ENCODE measurements around the gene INPP4B.

INPP4B gene

DNA sequence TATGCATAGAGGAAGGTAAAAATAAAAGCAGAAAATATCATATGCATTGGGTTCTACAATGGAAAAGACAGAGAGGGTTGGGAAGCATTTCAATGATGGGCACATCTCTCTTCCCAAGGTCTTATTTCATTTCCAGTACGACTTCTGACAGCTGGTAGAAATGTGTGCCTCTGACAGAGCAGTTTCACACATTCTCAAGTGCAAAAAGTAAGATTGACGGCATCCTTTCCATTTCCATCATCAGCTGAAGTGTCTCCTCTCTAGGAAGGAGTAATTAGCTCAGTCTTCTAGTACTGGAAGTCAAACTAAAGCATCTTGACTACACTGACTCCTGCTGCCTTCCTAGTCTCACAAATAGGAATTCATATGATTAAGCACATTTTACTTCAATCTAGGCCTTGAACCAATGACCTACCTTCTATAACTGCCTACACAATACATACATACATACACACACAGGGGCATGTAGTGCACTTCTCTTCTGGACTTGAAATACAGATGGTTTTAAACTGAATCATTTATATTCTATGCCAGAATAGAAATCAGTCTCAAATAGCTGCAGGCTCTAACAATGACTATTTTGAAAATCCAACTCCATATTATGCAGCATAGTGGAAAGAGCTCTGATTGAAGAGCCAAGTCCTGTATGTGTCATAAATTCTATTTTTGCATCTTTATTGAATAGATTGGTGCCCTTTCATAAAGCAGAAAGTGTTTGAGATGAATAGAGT lies 473.4 kb downstream of the INPP4B start:
- no peak for DNase-seq (ENCODE audit: low spot score)

DNA sequence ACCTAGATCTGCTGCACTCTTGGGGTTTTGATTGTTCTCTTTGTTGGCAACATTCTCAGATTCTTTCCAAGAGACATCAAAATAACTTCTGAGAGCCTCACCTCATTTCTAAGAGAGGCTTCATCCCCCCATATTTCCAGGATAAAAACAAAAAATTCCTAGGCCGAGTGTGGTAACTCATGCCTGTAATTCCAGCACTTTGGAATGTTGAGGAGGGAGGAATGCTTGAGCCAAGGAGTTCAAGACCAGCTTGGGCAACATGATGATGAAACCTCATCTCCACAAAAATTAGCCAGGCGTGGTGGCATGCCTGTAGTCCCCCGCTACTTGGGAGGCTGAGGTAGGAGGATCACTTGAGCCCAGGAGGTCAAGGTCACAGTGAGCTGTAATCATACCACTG lies 477.0 kb downstream of the INPP4B start:
- no peak for DNase-seq (ENCODE audit: low spot score)

DNA sequence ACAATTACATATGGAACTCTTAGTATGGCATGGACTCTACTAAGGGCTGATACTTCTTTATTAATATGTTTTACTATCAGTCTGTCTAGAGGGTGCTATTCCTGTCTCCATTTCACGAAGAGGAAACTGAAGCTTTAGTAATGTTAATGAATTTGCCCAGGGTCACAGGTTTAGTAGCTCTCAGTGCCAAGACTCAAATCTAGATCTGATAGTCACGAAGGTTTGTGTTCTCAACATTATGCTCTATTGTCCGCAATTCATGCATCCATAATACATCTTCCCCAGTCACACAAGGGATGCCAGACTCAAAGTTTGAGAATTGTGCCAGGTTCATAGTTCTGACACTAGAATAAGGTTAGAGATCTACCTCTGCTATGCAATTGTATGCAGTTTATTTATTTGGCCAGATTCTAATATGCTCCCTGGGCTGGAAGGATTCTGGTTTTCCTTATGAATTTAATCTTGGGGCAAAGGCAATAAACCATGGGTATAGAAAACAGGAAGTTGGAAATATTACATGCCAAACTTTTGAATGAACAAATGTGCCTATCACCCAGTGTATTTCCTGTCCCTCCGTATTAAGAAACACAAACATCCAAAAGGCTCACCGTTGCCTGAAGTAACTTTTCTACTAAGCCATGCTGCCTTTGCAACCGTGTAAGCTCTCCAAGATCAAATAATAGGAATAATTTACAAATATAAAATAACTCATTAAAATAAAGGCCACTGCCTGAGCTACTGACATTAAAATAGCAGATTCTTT lies 478.5 kb downstream of the INPP4B start:
- DNase-seq (ENCODE audit: low spot score): no peak

DNA sequence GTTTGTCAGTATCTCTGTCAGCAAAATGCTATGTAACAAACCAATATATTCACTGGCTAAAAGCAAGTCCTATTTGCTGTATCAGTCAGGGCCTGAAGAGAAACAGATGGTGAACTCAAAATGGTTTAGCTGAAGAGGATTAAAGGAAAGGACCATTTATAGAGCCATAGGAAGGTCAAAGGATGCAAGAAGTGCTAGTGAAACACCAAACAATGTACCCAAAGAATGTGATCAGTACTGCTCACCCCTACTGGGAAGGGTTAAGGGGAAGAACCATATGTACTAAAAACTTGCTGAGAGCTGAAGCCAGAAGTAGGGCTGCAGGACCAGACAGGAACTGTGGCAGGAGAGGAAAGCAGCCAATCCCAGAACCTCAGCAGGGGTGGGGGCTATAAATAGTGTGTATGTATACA lies 479.3 kb downstream of the INPP4B start:
- no peak for DNase-seq (ENCODE audit: low spot score)

DNA sequence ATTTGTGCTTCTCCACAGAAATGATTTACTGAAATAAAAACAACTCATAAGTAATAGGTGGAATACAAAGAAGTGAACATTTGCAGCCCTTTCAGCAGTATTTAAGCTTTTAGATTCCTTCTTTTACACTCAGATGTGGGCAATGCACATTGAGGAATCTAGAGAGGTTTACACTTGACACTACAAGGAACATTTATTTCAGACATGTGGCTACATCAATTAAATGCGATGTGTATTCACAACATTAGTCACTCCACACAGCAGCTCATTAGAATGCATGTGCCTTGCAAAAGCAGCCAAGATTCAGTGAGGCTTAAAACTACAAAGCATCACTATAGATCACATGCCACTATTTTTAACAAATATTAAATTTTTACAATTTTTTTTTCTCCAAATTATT lies 480.7 kb downstream of the INPP4B start:
- peak; percentile 17 for DNase-seq (ENCODE audit: low spot score)

DNA sequence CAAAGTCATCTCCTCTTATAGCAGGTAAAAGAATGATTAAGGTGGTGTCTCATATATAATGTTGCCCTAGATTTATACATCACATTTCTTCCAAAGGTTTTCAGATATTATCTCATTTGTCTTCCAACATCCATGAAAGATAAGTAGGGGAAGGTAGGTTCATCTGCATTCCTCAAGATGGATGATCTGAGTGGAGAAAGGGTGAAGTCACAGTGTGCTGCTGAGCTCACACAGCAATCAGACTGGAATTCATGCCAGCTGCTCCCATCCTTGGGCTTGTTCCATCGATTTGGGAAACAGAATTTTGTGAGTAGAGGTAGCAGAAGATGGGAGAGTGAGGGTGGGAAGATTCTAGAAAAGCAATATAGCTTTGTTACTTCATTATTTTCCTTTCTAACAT lies 482.4 kb downstream of the INPP4B start:
- DNase-seq (ENCODE audit: low spot score): no peak

DNA sequence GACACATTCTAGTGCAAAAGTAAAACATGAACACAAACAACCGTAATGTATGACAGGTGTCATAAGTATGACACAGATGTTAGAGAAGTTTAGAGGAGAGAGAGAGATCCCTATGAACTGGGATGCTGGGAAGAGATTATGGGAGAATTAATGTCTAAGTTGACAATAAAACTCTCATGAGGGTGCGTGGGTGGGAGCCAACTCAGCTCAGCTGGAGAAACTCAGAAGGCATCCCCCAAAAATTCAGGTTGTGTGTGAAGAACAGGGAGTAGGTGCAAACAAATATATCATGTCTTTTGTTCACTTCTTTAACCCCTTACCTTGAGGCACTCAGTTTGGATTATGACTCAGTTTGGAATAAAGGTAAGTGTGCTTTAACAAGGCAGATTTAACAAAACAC lies 484.1 kb downstream of the INPP4B start:
- DNase-seq (ENCODE audit: low spot score): no peak

DNA sequence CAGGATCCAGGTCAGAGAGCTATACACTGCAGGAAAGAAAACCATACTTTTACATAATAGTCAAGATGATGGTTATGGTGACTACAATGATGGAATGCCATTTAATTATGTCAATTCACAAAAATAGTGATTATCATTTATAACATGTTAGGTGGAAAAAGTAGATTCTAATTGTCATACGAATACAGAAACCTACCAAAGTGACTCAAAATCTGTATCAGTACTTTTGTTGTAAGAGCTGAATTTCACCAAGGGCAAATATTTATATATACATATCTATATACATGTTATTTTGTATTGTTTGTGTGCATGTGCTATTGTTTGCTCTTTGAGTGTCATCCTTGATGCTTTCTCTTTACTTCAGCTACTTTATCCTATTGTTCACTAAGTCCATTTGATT lies 485.4 kb downstream of the INPP4B start:
- DNase-seq (ENCODE audit: low spot score): no peak

DNA sequence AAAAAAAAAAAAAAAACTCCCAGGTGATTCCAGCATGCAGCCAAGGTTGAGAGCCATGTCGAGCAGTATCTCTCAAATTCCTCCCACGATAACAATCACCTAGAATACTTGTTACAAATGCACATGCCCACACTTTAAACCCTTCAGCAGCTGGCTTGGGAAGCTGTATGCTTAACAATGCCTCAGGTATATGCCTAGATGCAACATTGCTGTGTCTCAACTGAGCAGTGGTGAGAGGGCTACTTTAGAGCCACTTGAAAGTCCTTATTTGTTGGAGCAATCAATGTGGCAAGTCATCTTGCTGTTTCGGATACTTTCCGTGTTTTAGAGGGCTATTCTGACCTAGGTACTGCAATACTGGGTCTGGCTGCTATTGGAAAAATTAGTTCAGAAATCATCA lies 487.4 kb downstream of the INPP4B start:
- DNase-seq (ENCODE audit: low spot score): no peak

DNA sequence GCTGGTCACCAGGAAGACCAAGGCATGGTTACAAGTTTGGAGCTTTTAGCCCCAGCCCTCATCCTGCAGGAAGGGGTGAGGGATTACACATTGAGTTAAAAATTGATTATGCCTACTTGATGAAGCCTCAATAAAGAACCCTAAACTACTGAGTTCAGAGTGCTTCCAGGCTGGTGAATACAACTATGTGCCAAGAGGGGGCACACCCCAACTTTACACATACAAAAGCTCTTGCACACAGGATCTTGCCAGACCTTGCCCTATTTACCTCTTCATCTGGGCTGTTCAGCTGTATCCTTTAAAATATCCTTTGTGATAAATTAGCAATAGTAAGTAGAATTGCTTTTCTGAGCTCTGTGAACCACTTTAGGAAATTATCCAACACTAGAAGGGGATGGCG lies 489.3 kb downstream of the INPP4B start:
- no peak for DNase-seq (ENCODE audit: low spot score)

DNA sequence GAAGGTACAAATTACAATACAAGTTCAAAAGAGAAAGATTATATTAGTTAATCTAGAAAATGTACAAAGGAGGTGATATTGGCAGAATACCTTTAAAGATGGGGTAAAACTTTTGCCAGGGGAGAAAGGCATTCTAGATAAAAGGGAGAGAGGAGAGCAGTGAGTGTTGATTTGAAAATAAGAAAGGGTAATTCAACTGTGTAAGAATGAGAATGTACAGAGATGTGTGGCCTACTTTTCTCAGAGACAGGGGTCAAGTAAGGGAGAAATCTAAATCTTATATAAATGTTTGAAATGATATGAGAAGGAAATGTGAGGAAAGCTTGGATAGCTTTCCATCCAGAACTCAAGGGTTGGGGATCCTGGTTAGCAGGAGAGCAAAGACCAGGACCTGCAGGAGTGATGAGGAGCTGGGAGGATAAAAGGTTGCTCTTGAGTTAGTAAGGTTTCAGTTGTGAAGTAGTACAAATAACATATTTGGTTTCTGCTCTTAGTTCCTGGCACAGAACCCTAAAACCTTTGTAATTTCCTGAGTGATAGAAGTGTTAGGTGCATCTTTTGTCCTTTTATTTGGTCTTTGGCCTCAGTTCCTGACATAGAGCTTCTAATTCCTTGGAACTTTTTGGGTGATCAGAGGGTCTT lies 489.9 kb downstream of the INPP4B start:
- no peak for DNase-seq (ENCODE audit: low spot score)

DNA sequence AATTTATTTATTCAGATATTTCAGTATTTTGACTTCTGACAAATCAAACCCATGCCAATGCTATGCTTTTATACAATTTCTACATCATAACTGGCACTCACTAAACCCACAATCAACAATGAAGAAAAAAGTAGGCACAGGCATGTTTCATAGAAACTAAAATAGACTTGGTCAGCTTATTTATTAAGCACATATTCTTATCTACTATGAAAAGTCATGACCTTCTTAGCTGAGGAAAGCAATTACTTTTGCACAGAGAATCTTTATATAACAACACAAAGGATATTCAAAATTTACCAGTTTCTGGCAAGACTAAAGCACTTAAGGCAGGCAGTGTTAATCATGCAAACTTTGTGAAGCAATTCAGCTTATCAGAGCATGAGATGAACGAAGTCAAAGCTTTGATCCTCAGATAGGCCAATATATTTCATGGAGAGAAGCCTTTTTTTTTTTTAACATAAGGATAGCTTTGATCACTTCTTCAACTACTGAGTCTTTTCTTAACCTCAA lies 490.6 kb downstream of the INPP4B start:
- no peak for DNase-seq (ENCODE audit: low spot score)

DNA sequence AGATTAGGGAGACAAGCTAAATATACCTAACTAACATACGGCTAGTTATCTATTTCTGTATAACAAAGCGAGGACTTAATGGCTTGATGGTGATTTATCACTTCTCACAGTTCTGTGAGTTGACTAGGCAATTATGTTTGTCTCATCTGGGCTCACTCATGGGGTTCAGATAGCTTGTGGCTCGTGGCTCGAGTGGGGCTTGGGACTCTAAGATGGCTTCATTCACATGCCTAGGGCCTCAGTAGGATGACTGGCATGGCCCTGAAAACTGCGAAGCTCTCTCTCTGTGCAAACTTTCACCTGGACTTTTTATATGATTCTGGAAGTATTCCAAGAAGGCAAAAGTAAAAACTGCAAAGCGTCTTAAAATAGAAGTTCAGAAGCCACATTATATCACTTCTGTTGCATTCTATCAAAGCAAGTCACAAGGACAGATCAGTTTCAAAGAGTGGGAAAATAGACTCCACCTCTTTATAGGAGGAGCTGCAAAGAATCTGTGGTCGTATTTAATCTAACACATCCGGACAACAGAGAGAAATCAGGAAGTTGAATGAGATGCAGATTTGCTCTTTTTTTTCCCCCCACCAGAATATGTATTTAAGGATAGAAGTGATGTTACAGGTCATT lies 491.2 kb downstream of the INPP4B start:
- no peak for DNase-seq (ENCODE audit: low spot score)

DNA sequence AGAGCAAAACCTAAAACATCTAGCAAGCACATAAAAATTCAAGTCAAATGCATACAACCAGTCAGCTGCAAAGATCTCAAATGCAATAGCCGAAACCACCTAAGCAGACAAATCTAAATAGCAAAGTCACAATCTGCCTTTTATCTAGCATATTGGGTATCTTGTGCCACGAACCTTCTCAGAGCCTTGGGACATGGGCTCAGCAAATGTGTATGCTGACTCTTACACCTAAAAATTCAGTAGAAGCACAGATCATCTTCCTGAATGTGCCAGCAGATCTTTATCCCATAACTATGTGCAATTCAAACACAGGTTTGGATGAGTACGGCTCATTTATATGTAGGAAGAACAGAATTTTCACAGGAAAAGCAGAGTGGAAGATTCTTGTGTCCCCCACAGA lies 492.1 kb downstream of the INPP4B start:
- no peak for DNase-seq (ENCODE audit: low spot score)

DNA sequence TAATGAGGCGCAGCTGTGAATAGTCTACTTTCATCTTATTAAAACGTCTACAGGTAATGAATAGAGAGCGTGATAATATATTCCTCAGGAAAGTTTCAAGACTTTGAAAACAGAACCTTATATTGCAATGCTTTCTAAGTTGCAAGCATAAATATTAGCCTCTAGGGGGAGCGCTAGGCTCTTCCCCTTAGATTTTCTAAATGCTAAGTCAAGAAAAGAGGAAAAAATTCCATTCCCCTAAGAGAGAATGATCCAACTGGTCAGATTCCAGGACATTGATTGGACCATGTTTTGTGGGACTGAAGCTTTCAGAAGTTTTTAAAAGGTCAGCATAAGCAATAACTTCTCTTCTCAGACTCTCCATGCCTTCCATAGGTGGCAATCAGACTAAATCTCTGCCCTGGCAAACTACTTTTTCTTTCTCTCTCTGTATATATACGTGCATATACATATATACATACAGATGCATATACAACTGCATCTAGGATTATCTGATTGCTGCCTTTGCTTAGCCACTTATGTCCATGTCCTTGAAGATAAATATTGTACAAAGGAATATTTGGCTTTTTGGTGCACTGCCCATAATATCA lies 492.9 kb downstream of the INPP4B start:
- DNase-seq (ENCODE audit: low spot score): peak; percentile 45

DNA sequence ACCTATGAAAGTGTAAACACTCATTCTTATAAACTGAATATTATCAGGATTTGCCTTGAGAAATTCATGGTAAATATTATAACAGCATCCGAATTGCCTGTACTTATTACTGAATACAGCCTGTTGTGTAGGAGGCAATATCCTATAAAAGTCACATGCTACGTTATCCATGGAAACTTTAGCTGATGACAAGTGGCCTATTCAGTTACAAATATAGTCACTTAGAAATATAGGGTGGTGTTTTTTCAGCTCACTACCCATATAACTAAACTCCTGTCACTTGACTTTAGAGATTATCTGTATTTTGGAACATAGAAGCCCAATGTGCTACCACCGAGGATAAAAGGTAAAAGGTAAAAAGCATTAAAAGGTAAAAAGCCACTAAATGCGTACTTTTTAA lies 493.4 kb downstream of the INPP4B start:
- DNase-seq (ENCODE audit: low spot score): no peak

DNA sequence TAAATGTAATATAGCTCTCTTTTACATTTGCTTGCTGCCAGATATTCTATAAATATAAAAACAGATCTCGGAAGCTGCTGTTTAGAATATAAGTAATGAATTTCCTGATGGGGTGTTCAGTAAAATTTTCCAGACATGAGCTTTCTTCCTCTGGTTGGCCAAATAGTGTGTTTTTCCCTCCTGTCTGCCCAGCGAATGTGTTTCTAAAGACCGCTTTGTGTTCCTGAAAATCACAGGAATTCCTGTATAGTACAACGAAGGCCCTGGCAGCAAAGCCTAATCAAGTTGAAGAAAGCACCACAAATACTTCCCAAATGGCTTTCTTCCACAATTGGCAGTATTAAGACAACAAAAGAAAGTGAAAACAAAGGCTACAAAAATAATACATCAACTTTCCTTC lies 494.1 kb downstream of the INPP4B start:
- DNase-seq (ENCODE audit: low spot score): no peak

DNA sequence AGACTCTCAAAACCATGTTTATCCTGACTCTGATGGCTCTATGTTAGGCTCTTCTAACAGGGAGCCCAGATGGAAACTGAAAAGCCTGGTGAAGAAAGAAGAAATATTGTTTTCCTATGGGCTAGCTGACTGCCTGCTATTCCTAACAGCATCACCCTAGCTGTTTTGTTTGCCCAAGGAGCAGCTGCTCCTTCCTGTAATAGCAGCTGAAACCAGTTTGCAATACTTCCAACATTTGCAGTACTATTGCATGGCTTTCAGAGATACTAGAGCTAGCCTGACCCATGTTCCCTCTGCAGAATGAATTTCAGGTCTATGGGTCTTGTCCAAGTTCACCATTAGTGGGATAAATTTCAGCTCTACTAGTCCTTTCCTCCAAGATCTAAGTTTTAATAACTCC lies 495.2 kb downstream of the INPP4B start:
- DNase-seq (ENCODE audit: low spot score): no peak

DNA sequence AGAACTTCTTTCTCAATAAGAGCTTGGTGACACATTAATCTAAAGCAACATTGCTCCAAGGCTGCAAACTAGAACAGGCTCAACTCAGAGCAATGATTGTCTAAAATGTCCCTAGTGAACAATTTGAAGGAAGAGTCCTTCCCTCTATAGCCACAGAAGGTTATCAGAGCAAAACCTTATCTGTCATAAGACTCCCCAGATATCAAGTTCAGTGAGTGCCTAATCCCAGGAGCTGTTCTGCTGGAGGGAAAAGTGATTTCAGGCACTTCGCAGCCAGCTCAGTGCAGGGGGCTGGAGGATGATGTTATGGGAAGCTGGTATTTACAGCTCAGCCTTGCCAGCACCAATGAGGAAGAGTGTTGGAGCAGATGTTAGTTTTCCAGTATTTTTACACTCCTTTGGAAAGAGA lies 497.5 kb downstream of the INPP4B start:
- DNase-seq (ENCODE audit: low spot score): no peak

DNA sequence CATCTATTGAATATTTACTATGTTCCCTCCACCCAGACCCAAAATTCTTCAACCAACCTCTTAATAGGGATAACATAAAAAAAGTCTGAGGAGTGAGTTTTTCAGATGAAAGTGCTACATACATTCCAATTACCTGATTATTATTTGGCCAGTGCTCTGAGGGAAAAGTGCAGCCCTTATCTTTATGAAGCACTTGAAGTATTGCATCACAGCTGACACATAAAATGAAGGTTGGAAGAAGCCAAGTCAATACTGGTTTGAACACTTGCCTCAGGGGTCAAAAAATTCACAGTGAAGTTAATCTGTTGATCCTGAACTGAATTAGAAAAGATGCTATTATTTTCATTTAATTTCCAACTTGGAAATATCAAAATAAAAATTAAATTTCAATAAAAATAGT lies 498.9 kb downstream of the INPP4B start:
- no peak for DNase-seq (ENCODE audit: low spot score)

DNA sequence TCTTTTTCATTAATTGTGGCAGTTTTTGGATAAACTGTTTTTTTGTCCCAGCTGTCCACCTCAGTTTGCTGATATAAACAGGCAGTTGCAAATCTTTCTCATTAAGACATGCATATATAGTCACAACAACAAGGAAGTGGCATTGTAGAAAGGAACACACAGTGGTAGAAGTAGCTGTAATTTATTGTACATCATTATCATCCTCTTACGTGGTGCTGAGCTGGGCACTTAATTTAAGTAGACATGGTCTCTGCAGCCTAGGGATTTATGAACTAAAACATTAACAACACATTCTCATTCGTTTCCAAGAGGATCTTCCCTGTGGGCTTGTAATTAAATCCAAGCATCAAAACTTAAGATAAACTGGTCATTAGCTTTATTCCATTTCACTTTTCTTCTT lies 500.2 kb downstream of the INPP4B start:
- DNase-seq (ENCODE audit: low spot score): no peak

DNA sequence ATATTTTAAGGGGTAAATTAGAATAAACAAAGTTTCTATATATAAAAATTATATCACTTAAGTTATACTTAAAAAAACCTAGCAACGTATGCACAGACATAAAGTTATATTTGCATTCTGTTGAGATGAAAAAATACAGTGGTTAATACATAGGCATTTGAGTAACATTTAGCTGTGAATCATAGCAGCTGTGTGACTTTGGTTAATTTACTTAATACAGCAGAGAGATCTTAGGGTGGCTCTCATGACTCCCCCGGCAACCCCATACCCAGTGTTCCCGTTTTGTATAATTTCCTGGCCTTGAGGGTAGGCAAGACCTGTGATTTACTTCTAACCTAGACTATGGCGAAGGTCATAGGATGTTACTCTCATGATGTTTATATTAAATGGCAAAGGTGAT lies 504.8 kb downstream of the INPP4B start:
- no peak for DNase-seq (ENCODE audit: low spot score)

Data from AG20443 (cell line).